GM21717 (cell line): Measurements from ENCODE around the gene CSNK1G1.

Source experiments
- ATAC-seq: cut with Tn5 transposase; IDR thresholded peaks from one replicate; pipeline ENCODE4 v1.9.1; 2021; ENCODE audit warnings: mild to moderate bottlenecking, moderate library complexity; ENCODE audit not compliant: unreplicated experiment

The CSNK1G1 gene

DNA sequence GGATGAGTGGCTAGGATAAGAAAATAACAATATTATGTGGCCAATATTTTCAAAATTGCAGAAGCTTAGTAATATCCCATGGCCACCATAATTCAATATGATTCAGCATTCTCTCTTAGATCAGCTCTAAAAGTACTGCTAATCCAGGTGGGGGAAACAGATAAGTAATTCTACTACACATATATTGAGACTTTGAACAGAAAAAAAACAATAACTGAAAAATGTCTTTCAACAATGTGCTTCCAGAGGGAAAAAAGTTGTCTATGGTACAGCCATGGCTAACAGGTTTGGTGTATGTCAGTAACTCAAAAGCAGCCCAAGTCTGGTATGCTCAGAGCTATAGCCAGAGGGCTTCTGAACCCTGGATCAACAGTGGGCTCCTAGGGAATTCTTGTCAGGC lies 150.8 kb downstream of the CSNK1G1 start:
- no peak for ATAC-seq

DNA sequence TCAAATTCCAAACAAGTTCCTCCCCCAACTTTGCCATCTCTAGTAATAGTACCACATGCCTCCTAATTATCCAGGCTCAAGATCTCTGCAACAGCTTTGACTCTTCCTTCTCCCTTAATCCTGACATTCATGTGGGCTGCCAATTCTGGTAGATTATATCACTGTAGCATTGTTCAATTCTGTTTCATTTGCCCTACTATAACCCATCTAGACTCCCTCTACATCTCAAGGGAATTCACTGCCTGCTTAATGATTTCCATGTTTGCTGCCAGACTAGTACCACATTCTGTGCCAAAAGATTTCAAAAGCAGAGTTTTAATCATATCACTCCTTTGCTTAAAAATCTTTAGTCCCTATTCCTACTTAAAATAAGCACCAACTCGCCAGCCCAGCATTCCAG lies 158.5 kb downstream of the CSNK1G1 start:
- ATAC-seq: no peak

DNA sequence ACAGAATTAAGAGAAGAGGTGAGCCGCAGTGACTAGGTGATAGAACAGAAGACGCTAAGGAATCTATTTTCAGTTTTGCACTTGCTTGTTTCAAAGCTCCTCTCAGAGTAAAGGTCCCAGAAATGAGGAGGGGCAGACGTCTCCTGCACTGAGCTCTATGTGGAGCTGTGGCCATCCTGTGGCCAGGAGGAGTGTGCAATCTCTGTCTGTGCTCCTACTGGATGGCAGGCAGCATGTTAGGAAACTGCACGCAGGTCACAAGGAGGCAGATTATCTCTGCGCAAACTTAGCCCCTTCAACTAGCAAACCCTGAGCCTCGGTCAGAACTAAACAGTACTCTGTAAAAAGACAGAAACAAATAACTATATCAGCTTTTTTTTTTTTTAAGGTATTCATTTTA lies 162.0 kb downstream of the CSNK1G1 start:
- ATAC-seq: no peak

DNA sequence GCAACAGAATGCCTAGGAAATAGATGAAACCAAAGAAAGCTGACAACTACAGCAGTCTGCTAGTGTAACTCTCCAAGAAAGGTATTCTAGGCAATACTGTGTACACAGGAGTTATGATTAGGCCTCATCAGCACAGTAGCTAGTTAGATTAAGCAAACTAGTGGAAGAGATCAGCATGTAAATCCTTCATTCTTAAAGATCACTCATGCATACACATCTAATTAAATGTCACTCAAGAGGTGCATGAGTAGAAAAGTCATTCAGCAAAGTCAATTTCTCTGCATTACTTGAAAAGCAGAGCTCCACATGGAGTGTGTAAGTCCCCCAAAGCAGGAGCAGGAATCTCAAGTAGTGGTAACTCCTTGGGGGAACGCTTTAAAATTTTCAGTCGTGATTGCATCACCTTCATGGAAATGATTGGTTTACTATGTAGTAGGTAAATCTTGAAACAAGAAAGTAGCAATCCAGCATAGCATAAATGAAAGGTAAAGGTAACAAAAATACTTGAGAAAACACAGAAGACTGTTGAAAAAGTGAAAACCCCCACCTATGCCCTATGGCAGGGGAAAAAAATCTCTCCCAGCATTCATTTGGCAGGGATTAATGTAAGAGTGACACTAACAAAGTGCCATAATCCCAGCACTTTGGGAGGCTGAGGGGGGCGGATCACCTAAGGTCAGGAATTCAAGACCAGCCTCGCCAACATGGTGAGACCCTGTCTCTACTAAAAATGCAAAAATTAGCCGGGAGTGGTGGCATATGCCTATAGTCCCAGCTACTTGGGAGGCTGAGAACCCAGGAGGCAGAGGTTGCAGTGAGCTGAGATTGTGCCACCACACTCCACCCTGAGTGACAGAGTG lies 163.8 kb downstream of the CSNK1G1 start:
- ATAC-seq: no peak

DNA sequence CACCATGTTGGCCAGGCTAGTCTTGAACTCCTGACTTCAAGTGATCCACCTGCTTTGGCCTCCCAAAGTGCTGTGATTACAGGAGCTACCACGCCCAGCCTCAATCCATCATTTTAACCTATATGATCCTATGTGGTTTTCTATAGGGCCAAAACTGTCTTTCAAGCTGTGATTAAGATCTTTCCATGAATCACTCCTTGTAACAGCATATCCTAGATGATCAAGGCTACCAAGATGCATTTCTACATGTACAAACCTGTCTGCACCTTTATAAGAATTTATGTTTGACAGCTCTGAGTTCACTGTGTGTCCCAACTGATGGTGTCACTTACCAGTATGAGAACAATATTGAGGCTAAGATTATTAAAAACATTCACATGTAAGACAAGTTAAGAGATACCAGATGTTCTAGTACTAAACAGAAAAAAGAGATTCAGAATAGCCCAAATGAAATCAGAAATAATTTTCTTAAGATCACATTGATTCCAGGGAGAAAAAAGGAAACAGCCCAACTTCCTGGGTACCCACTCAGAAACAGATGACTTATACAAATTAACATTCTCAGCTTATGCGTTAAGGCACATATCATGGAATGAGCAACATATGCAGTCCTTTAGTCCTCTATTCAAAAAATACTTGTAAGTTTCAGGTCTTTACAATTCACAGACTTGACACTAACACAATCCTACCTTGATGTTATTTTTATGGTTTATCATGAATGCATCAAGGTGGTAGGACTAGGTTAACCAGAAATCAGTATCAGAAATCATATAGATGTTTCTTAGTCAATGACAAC lies 168.4 kb downstream of the CSNK1G1 start:
- no peak for ATAC-seq

DNA sequence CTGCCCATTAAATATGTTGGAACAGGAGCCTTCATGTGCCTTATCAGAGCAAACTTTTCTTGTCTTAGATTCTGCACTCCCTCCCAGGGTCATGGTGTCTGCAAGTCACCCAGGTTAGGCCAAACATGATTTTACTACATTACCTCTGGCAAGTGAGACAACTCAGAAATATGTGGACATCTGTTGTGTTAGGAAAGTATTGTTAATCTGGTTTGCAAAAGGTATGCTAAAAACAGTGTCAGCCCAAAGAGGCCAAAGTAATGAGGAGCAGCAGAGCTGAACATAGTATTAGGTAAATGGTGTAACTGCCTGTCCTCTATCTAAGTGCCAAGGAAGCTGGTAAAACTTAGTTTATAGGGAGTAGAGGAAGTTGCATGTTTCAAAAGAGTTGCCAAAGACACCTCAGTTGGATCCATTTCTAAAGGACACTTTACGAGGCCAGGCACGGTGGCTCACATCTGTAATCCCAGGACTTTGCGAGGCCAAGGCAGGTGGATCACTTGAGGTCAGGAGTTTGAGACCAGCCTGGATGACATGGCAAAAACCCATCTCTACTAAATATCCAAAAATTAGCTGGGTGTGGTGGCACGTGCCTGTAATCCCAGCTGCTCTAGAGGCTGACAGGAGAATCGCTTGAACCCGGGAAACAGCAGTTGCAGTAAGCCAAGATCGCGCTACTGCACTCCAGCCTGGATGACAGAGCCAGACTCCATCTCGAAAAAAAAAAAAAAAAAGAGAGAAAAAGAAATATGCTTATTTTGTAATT lies 170.6 kb downstream of the CSNK1G1 start:
- no peak for ATAC-seq

DNA sequence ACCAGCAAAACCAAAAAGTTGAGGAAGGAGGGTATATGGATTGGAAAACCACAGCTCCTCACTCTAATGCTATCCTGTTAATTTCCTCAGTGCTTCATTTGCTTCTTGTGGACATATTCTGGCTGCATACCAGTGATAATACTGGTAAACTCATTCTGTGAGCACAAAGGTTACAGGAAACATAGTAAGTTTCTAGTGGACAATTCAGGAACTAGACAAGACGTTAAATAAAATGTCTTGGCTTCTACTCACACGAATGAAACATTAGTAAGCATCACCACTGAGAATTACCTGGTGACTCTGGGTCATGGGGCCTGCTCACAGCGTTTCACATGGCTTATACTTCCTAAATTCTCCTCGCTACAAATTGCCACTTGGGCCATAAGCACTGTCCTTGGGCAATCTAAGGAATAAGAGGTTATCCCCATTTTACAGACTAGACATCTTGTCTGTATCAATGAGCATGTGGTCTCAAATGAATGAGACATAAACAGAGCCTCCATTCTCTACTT lies 173.1 kb downstream of the CSNK1G1 start:
- ATAC-seq: no peak

DNA sequence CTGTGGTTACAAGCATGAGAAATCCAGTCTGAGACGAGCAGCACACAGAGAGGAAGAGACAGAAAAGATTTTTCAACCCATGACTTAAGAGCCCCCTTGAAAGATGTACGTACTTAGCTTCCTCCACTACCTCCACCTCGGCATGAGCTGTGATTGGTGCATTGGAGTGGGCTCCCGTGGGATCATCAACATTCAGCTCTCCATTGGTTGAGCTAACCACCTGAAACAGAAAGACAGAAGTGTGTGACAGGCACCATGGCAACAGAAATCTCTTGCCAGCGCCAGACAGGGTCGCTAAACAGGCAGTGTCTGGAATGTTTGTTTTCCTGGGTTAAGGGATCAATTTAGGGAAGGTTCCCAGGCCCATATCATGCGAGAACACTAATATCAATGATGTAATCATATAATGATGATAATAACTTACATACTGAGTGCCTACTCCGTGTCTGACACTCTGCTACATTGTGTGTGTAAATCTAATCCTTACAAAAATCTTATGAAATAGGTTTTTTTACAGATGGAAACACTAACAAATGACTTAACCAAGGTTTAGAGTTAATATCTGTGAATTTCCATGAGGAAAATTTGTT lies 175.6 kb downstream of the CSNK1G1 start:
- no peak for ATAC-seq

DNA sequence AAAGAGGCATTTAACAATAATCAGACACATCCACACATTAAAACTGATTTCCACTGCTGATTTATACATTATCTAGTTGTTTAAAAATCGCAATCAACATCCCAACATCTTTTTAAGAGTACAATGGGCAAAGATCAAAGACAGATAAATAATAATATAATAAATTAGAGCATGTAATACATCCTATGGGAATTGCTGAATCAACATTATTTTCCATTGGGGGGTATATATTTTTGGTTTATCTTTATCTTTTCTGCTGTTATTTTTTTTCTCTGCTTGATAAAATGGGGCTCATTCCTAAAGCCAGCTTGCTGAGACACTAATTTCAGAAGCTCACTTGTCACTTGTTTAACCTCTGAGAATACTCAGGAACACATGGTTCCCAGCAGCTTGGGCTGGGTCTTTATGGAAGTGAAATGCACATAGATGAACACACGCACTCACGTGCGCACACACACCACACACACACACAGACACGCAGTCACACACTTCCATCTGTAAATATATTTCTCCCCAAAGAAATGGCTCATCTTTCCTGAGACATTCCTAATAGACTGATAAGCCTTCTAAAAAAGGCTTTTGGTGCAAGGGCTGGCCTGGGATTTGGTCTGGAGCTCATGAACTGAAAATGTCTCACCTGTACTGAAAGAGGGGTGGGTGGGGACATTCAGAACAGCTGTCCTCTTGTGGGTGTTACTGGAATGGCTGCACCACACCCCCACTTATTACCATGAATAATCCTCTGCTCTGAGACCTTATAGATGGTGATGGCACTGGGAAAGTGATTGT lies 189.7 kb downstream of the CSNK1G1 start:
- no peak for ATAC-seq

DNA sequence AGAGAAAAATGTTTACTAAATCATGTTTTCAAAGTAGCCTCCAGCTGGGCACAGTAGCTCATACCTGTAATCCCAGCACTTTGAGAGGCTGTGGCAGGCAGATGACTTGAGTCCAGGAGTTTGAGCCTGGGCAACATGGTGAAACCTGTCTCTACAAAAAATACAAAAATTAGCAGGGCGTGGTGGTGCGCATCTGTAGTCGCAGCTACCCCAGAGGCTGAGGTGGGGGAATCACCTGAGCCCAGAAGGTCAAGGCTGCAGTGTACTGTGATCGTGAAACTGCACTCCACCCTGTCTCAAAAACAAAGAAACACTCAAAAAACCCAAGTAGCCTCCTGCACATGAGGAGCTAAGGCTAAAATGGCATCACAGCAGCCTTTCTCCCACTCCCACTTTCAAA lies 191.5 kb downstream of the CSNK1G1 start:
- ATAC-seq: no peak

DNA sequence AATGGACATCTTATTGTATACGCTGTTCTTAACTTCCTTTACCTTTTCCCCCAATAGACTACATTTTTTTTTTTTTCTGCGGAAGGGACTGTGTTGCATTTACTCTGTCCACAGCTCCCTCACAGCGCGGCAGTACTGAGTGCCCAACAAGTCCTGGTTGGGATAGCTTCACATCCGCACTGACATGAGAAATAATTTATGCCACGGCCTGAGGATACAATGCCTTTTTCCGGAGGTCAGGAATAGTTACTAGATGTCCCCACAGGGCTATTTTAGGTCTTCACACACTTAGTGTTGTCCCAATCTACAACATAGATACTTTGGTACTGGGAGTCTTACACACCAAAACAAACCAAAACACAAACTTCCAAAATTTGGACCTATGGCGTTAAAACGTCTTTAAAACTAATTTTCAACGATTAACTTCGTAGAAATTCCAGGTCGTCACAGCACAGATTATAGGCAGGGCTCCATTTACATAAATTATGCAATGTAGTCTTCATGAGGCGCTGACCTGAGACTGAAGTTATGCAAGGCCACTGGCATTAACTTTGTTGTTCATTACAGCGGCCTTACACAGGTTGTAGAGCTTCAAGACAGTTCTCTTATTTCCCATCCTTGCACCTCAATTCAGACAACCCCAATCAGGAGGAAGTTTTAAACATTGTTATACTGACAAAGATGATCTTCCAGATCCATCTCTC lies 192.2 kb downstream of the CSNK1G1 start:
- peak; percentile 4 for ATAC-seq

DNA sequence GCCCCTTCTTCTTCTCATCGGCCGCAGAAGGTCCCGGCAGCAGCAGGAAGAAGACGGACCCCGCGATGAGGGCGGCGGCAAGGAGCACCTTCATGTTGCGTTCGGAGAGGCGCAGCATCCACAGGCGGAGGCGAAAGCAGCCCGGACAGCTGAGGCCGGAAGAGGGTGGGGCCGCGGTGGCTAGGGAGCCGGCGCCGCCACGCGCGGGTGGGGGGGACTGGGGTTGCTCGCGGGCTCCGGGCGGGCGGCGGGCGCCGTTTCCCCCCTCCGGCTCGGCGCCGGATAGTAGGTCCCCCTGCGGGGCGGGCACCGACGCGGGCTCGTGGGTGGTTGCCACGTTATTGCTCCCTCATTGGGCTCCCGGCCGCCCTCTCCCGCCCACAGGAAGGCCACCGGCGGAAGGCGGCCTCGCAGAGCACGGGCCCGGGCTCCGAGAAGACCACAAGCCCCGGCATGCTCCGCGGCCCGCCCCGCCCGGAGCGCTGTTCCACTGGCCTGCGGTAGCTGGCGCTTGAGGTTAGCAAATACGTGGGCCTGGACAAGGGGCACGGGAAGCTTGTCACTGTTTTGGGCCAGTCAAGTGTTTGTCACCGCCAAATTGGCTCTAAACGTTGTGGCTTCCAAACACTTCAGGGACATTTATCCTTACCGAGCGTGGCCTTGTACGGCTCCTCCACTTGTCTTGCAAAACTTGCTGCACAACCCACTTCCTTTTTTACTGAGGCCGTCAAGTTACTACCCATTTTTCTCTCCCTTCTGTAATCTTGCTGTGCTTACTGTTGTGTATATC lies 192.9 kb downstream of the CSNK1G1 start, which contains the start of gene PPIB:
Gene PPIB (minus strand): TSS at position 154 of the 790 bp plus-strand sequence. CDS start 36 bp downstream, at position 118.
- ATAC-seq: peak; percentile 83

DNA sequence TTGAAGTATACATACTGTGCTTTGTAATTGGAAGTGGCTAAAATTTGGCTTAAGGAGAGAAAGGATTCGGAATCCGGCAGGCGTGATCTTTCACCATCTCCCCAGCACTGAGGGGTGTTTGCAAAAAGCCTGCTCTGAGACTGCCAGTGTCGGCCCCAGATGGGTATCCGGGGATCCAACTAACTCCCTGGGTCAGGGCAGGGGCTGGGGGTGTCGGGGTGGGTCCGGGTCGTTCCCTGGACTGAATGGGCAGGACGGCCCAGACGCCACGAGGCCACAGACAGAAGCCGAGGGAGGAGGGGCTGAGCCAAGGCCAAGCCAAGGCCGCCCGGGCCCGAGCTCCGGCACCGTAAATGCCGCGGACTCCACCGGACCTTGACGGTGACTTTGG lies 193.5 kb downstream of the CSNK1G1 start:
- peak; percentile 18 for ATAC-seq

DNA sequence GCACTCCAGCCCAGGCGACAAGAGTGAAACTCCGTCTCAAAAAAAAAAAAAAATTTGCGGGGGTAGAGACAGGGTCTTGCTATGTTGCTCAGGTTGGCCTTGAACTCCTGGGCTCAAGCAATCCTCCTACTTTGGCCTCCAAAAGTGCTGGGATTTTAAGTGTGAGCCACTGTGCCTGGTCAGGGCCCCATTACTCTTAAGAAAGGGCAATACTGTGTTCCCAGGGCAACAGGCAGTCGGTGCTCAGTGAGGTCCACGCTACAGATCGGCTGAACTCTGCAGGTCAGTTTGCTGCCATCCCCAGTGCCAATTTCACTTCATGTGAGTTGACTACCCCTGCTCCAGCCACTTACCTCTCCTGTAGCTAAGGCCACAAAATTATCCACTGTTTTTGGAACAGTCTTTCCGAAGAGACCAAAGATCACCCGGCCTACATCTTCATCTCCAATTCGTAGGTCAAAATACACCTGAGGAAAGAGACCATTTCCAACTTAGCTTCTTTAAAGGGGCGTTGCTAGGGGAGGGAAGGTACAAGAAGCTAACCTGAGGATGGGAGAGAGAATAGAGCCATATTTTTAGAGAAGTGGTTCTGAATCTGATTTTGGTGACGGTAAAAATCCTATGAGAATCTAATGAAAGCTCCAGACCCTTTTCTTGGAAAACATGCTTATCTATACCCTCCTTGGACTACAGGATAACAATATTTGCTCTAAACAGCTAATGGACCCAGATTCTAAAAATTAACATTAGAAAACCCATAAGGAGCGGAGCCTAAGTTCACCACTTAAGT lies 194.1 kb downstream of the CSNK1G1 start:
- no peak for ATAC-seq

DNA sequence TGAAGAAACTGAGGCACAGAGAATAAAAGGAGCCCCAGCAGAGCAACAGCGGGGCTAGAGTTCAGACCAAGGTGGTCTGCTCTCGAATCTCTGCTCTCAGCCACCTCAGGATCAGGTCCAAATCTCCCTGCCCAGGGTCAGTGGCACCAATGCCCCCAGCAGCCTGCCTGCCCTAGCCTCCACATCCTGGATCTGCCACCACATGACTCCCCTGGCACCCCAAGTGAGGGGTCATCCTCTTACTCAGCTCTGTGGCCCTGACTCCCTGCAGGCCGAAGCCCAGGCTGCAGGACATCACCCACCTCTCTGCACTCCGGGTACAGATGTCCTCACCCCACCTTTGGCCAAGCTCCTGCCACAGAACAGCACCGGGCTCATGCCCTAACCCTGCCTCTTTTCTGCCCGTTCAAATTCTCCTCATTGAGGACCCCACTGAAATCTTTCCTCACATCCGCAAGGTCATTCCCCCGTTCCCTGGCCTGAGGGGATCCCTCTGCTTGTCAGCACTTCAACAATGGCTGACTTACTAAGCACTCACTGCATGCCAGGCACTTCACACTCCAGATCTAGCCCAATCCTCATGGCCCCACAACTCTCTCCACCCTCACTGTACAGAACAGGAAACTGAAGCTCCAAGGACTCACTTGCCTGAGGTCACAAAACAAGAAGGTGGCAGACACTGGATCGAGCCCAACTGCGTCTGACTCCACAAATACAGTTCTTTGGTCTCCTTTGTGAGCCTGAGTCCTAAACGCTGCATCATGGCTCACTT lies 197.4 kb downstream of the CSNK1G1 start:
- ATAC-seq: no peak

DNA sequence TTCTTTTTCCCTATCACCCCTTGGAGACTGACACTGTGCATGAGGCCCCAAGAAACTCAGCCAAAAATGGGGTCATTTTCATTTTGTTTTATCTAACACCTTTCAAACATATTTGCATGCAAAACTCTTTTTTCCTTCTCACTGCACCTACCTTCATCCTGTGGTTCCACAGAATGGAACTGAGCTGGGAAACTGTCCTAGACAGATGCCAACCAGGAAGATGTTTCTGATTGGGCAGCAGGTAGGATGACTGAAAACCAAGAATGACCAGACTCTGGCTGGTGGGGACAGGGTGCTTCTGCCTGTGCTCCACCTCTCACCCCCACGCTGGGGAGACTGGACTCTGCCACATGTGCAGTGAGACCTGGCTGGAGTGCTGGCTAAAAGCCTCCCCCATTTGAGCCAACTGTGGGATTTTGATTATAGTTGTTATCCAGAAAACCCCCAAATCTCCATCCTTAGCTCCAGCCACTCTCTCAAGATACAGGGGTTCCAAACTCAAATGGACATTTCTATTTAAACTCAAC lies 198.3 kb downstream of the CSNK1G1 start:
- ATAC-seq: no peak
